Keratinocyte (primary cell): ENCODE measurements around the gene SNRPA1. TPM values are rescaled to one million over a fixed set of nuclear protein-coding genes. Genes with fewer than 3 reads are reported as not detected.

Experiments used
- DNase-seq: peaks from one replicate; pipeline ENCODE4 v3.0.0-alpha.2; 2011; ENCODE audit warnings: low read depth, missing footprints, low spot score
- FAIRE-seq: peaks from 2 replicates; lab custom pipeline; 2011; peaks lifted over from hg19 to GRCh38; lab: Jason Lieb, UNC
- H2AFZ ChIP-seq: 2 replicates; pipeline ENCODE4 v1.6.0; 2012; ENCODE audit warnings: low read length, control low read depth, inconsistent platforms; ENCODE audit not compliant: control insufficient read depth
- H3K27ac ChIP-seq: 2 replicates; pipeline ENCODE4 v1.5.1; 2011; ENCODE audit warnings: low read length; ENCODE audit not compliant: control insufficient read depth, insufficient read depth
- H3K27me3 ChIP-seq: 3 replicates; pipeline ENCODE4 v1.6.0; 2011; ENCODE audit warnings: low read length; ENCODE audit not compliant: control insufficient read depth, insufficient read depth; ENCODE audit errors: extremely low read depth
- H3K36me3 ChIP-seq, 2 experiments: 2 replicates in 1 of 2; 3 replicates in 1 of 2; pipeline ENCODE4 v1.5.1; 2011; ENCODE audit warnings: low read length in 2 of 2, mild to moderate bottlenecking in 1 of 2; ENCODE audit not compliant: control insufficient read depth in 2 of 2, insufficient read depth in 2 of 2; ENCODE audit errors: extremely low read depth in 1 of 2
- H3K4me1 ChIP-seq: 3 replicates; pipeline ENCODE4 v1.5.1; 2011; ENCODE audit warnings: low read length; ENCODE audit not compliant: control insufficient read depth, insufficient read depth; ENCODE audit errors: extremely low read depth
- H3K4me2 ChIP-seq: 3 replicates; pipeline ENCODE4 v1.6.0; 2011; ENCODE audit warnings: low read depth, low read length; ENCODE audit not compliant: control insufficient read depth, insufficient read depth; ENCODE audit errors: extremely low read depth
- H3K4me3 ChIP-seq, 3 experiments: fragments of 200-600 bp in 1 of 3; sonication (generic) in 1 of 3; 2 replicates in 2 of 3; 3 replicates in 1 of 3; pipeline ENCODE4 v1.5.1; 2011 to 2016; ENCODE audit warnings: low read length in 3 of 3, mild to moderate bottlenecking in 3 of 3, control low read depth in 2 of 3, inconsistent platforms in 1 of 3, low read depth in 1 of 3, mixed read lengths in 1 of 3, mixed run types in 1 of 3, moderate library complexity in 1 of 3; ENCODE audit not compliant: control insufficient read depth in 2 of 3, insufficient read depth in 2 of 3; ENCODE audit errors: extremely low read depth in 1 of 3
- H3K79me2 ChIP-seq: 2 replicates; pipeline ENCODE4 v1.6.0; 2012; ENCODE audit warnings: low read length; ENCODE audit not compliant: control insufficient read depth, insufficient read depth
- H3K9ac ChIP-seq: 3 replicates; pipeline ENCODE4 v1.6.0; 2011; ENCODE audit warnings: low read length; ENCODE audit not compliant: control insufficient read depth, insufficient read depth; ENCODE audit errors: extremely low read depth
- H3K9me1 ChIP-seq: 3 replicates; pipeline ENCODE4 v1.6.0; 2011; ENCODE audit warnings: low read length; ENCODE audit not compliant: control insufficient read depth, insufficient read depth; ENCODE audit errors: extremely low read depth
- H3K9me3 ChIP-seq: 2 replicates; pipeline ENCODE4 v1.5.1; 2012; ENCODE audit warnings: low read depth, low read length; ENCODE audit not compliant: control insufficient read depth
- H4K20me1 ChIP-seq: 3 replicates; pipeline ENCODE4 v1.6.0; 2011; ENCODE audit warnings: low read length; ENCODE audit not compliant: control insufficient read depth, insufficient read depth; ENCODE audit errors: extremely low read depth
- EZH2 ChIP-seq: IDR thresholded peaks from one replicate; pipeline ENCODE4 v1.6.1; 2012; ENCODE audit warnings: inconsistent platforms, mild to moderate bottlenecking, low read length, moderate library complexity
- dilution Hi-C: fragments of 300-500 bp; cut with MboI; formaldehyde crosslinking; loops from one replicate; pipeline ENCODE4 v1.7.0; 2020; ENCODE audit warnings: low sequenced_read_pairs; ENCODE audit not compliant: extremely low pct_ligation_motif_present
- polyA plus RNA-seq, 5 experiments: library from polyadenylated mRNA; depleted of rRNA in 3 of 5; stranded (reverse) in 3 of 5; stranded (forward) in 1 of 5; unstranded in 1 of 5; fragments of >200 nt; gene quantifications; 1 replicate in 1 of 5; 2 replicates in 3 of 5; 3 replicates in 1 of 5; pipeline versions ENCODE4 v1.2.1 to v1.2.3, GENCODE V29; 2011 to 2012; ENCODE audit warnings: missing spikeins in 2 of 5, low read depth in 1 of 5, low replicate concordance in 1 of 5
- TF ChIP-seq, protein P1 (sequence below), 3 experiments: IDR thresholded peaks in 1 of 3; conservative IDR thresholded peaks in 1 of 3; optimal IDR thresholded peaks in 1 of 3; 2 replicates in 2 of 3; 3 replicates in 1 of 3; pipeline versions ENCODE3 to v1.5.1; 2011; ENCODE audit warnings: low read length in 3 of 3, mild to moderate bottlenecking in 3 of 3, moderate library complexity in 2 of 3, control low read depth in 1 of 3, inconsistent platforms in 1 of 3; ENCODE audit not compliant: insufficient read depth in 2 of 3; ENCODE audit errors: extremely low read depth in 1 of 3

Gene SNRPA1
- polyA plus RNA-seq, 1 donor (not counting 4 experiments of a cell fraction or from before 2014, with no cell fraction given) = 106 TPM

DNA sequence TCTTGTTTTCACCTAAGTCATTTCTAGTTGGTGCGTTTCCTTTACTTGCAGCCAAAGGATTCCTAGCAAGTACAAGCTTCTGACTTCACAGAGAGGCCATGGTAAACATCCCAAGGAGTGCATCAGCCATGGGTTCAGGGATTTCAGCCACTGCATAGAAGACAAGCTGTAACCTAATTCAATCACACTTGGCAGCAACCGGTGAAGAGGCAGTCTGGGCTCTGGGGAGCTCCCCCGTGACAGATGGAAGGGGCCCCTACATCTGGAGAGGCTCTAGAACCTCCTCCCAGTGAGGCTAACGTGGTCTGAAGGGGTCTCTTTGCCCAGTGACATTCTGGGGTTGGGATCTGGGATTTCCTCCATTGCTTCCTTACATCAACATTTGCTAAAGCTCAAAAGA, 8.4 kb upstream of the SNRPA1 start:
- Histone ChIP-seq H3K4me2 (no peak overlapping the region), H2AFZ (no peak overlapping the region), H3K36me3 (no peaks in the 10 kb centered on the region), H3K27me3 (no peaks in the 10 kb centered on the region), H3K9me1 (no peaks in the 10 kb centered on the region), H3K79me2 (no peaks in the 10 kb centered on the region), H3K27ac (no peak overlapping the region), H3K9me3 (no peaks in the 10 kb centered on the region), H3K9ac (no peak overlapping the region), H3K4me3 (no peak overlapping the region), H3K4me1 (no peaks in the 10 kb centered on the region), H4K20me1 (no peaks in the 10 kb centered on the region)
- no peak for FAIRE-seq
- DNase-seq = no peak
- dilution Hi-C loops = no loop called here
- TF ChIP-seq EZH2 = no peak
- TF ChIP-seq, protein P1, sequence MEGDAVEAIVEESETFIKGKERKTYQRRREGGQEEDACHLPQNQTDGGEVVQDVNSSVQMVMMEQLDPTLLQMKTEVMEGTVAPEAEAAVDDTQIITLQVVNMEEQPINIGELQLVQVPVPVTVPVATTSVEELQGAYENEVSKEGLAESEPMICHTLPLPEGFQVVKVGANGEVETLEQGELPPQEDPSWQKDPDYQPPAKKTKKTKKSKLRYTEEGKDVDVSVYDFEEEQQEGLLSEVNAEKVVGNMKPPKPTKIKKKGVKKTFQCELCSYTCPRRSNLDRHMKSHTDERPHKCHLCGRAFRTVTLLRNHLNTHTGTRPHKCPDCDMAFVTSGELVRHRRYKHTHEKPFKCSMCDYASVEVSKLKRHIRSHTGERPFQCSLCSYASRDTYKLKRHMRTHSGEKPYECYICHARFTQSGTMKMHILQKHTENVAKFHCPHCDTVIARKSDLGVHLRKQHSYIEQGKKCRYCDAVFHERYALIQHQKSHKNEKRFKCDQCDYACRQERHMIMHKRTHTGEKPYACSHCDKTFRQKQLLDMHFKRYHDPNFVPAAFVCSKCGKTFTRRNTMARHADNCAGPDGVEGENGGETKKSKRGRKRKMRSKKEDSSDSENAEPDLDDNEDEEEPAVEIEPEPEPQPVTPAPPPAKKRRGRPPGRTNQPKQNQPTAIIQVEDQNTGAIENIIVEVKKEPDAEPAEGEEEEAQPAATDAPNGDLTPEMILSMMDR (optimal IDR thresholded peaks at IDR 0.05 in 1 of 3, IDR thresholded peaks at IDR 0.05 in 1 of 3, conservative IDR thresholded peaks at IDR 0.05 in 1 of 3; ENCODE audit: extremely low read depth in 1 of 3, insufficient read depth in 2 of 3, low read length in 3 of 3) = no peak

DNA sequence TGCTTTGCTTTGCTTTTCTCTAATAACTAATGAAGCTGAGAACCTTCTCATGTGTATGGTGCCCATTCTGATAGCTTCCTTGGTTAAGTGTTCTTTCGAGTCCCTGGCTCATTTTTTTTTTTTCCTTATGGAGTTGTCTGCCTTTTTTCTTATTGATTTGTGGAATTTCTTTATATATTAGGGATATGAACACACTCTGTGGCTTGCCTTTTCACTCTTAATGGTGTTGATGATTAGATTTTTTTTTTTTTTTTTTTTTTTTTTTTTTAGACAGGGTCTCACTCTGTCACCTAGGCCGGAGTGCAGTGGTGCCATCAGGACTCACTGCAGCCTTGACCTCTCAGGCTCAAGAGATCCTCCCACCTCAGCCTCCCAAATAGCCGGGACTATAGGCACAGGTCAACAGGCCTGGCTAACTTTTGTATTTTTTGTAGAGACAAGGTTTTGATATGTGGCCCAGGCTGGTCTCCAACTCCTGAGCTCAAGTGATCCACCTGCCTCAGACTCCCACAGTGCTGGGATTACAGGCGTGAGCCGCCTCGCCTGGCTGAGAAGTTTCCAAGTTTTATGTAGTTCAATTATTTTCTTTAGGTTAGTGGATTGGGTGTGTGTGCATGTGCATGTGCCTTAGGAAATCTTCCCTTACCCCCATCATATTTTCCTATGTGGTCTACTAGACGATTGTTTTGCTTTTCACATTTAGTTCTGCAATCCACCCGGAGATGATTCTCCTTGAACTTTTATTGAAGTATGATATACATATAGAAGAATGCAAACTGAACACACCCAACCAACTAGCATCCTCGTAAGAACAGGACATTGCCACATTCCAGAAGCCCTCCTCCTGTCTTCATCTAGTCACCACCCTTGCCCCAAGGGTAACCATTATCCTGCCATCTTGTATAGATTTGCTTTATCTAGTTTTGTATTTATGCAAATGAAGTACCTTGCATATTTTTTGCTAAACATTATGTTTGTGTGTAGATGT, 1.7 kb upstream of the SNRPA1 start:
- H3K27ac ChIP-seq = peak overlapping the region; percentile 93
- FAIRE-seq = peak; percentile 23
- peaks cover 33% of the 10 kb centered on the region for H3K79me2 ChIP-seq
- H4K20me1 ChIP-seq = peaks cover 12% of the 10 kb centered on the region
- H3K9me3 ChIP-seq = no peaks in the 10 kb centered on the region
- TF ChIP-seq, protein P1 (optimal IDR thresholded peaks at IDR 0.05 in 1 of 3, IDR thresholded peaks at IDR 0.05 in 1 of 3, conservative IDR thresholded peaks at IDR 0.05 in 1 of 3; ENCODE audit: extremely low read depth in 1 of 3, insufficient read depth in 2 of 3, low read length in 3 of 3) = no peak
- no peak for TF ChIP-seq EZH2
- DNase-seq = no peak
- peaks cover 0 to 7% of the 10 kb centered on the region in 2 experiments for H3K36me3 ChIP-seq
- H3K4me3 ChIP-seq = peak overlapping the region in 2 of 3 experiments; percentile 99 to 100
- peak overlapping the region; percentile 30 for H3K9ac ChIP-seq
- H3K4me2 ChIP-seq = peak overlapping the region; percentile 83
- dilution Hi-C loops = no loop called here
- H3K27me3 ChIP-seq = no peaks in the 10 kb centered on the region
- peaks cover 41% of the 10 kb centered on the region for H3K4me1 ChIP-seq
- no peaks in the 10 kb centered on the region for H3K9me1 ChIP-seq
- H2AFZ ChIP-seq = no peak overlapping the region
